GM23338 (cell line): Measurements from ENCODE around the gene CS. TPM values are rescaled to one million over a fixed set of nuclear protein-coding genes. Genes with fewer than 3 reads are reported as not detected.

Source experiments
- ATAC-seq: fragments of 200-7000 bp; cut with Tn5 transposase; 3 replicates; pipeline ENCODE4 v1.9.1; 2020
- DNase-seq: peaks from one replicate; pipeline ENCODE4 v3.0.0-alpha.2; 2015; ENCODE audit warnings: low spot score
- H2AFZ ChIP-seq: fragments of 200-600 bp; sonication (generic); 2 replicates; pipeline ENCODE4 v1.8.0; 2016; ENCODE audit warnings: antibody characterized with exemption, mild to moderate bottlenecking, moderate library complexity
- H3F3A ChIP-seq: fragments of 200-600 bp; sonication (generic); replicated peaks from 2 replicates; pipeline ENCODE4 v1.8.0; 2017; ENCODE audit warnings: antibody characterized with exemption, mixed run types, low read depth
- H3K27ac ChIP-seq: fragments of 200-600 bp; sonication (generic); 2 replicates; pipeline ENCODE4 v1.6.1; 2016; ENCODE audit warnings: low read depth
- H3K27me3 ChIP-seq: fragments of 200-600 bp; sonication (generic); 2 replicates; pipeline ENCODE4 v1.8.0; 2016; ENCODE audit warnings: mild to moderate bottlenecking, mixed run types, moderate library complexity; ENCODE audit not compliant: insufficient read depth
- H3K36me3 ChIP-seq: fragments of 200-600 bp; sonication (generic); 2 replicates; pipeline ENCODE4 v1.8.0; 2016; ENCODE audit warnings: mild to moderate bottlenecking; ENCODE audit not compliant: insufficient read depth
- H3K4me1 ChIP-seq: fragments of 200-600 bp; sonication (generic); 2 replicates; pipeline ENCODE4 v1.8.0; 2016; ENCODE audit warnings: mild to moderate bottlenecking, moderate library complexity; ENCODE audit not compliant: insufficient read depth
- H3K4me2 ChIP-seq: fragments of 200-600 bp; sonication (generic); 2 replicates; pipeline ENCODE4 v1.7.1; 2017; ENCODE audit warnings: mixed run types
- H3K4me3 ChIP-seq: fragments of 200-600 bp; sonication (generic); 2 replicates; pipeline ENCODE4 v1.6.1; 2016; ENCODE audit warnings: mixed run types
- H3K79me2 ChIP-seq: fragments of 200-600 bp; sonication (generic); replicated peaks from 2 replicates; pipeline ENCODE4 v1.8.0; 2017; ENCODE audit warnings: mild to moderate bottlenecking; ENCODE audit not compliant: insufficient read depth
- H3K9me2 ChIP-seq: fragments of 200-600 bp; sonication (generic); 2 replicates; pipeline ENCODE4 v1.8.0; 2017; ENCODE audit not compliant: insufficient read depth
- H4K20me1 ChIP-seq: fragments of 200-600 bp; sonication (generic); replicated peaks from 2 replicates; pipeline ENCODE4 v1.8.0; 2017; ENCODE audit warnings: mild to moderate bottlenecking; ENCODE audit not compliant: insufficient read depth
- H3K27ac Mint-ChIP-seq: 2 replicates; pipeline ENCODE4 v1.8.0; 2020; ENCODE audit warnings: inconsistent platforms, mild to moderate bottlenecking, moderate library complexity, mixed read lengths
- H3K27me3 Mint-ChIP-seq: 3 replicates; pipeline ENCODE4 v1.8.0; 2022; ENCODE audit warnings: low read depth, mild to moderate bottlenecking, moderate library complexity, mixed read lengths, inconsistent platforms; ENCODE audit not compliant: insufficient read depth, poor library complexity
- H3K36me3 Mint-ChIP-seq: 3 replicates; pipeline ENCODE4 v1.8.0; 2021; ENCODE audit warnings: low read depth, mild to moderate bottlenecking, inconsistent platforms, moderate library complexity, mixed read lengths
- H3K4me1 Mint-ChIP-seq: 3 replicates; pipeline ENCODE4 v1.8.0; 2020; ENCODE audit warnings: mild to moderate bottlenecking, inconsistent platforms, mixed read lengths
- H3K4me3 Mint-ChIP-seq: 3 replicates; pipeline ENCODE4 v1.8.0; 2021; ENCODE audit warnings: moderate library complexity, mild to moderate bottlenecking, inconsistent platforms, mixed read lengths
- H3K9me3 Mint-ChIP-seq: 3 replicates; pipeline ENCODE4 v1.8.0; 2020; ENCODE audit warnings: moderate library complexity, mild to moderate bottlenecking, inconsistent platforms, mixed read lengths
- CREB1 ChIP-seq: fragments of 250-450 bp; sonication (Bioruptor Pico); IDR thresholded peaks from 2 replicates; pipeline ENCODE4 v1.5.0; 2020; ENCODE audit warnings: low read depth, mild to moderate bottlenecking, moderate library complexity
- EZH2 ChIP-seq: fragments of 200-600 bp; sonication (generic); IDR thresholded peaks from one replicate; pipeline ENCODE4 v1.8.0; 2017; ENCODE audit warnings: antibody characterized with exemption, mild to moderate bottlenecking, low read depth; ENCODE audit not compliant: unreplicated experiment
- EZH2phosphoT487 ChIP-seq: fragments of 200-600 bp; sonication (generic); IDR thresholded peaks from one replicate; pipeline ENCODE4 v1.8.1; 2018; ENCODE audit warnings: antibody characterized with exemption; ENCODE audit not compliant: unreplicated experiment
- NANOG ChIP-seq: IDR thresholded peaks from 2 replicates; pipeline ENCODE4 v1.6.1; 2016; ENCODE audit warnings: antibody characterized with exemption, borderline replicate concordance
- polyA plus RNA-seq: library from polyadenylated mRNA; unstranded; fragments of >200 nt; fragmentation: Nextera tagmentation; extraction: Ambion mirVana; gene quantifications from 2 replicates; pipeline ENCODE4 v1.2.1, GENCODE V29; 2016
- total RNA-seq: library from RNA; depleted of rRNA; stranded (reverse); fragments of >200 nt; shearing (Covaris generic); gene quantifications from 2 replicates; pipeline ENCODE4 v1.2.3, GENCODE V29; 2014
- TF ChIP-seq, protein P1 (sequence below), 2 experiments: fragments of 200-600 bp in 1 of 2; sonication (generic) in 1 of 2; conservative IDR thresholded peaks; 2 replicates each; pipeline versions ENCODE4 v1.5.1 to v1.6.1; 2016 to 2017; ENCODE audit warnings: antibody characterized with exemption in 2 of 2, low read depth in 2 of 2, mild to moderate bottlenecking in 2 of 2, moderate library complexity in 1 of 2
- TF ChIP-seq, protein P2 (sequence below): IDR thresholded peaks from 2 replicates; pipeline ENCODE4 v1.6.1; 2016; ENCODE audit warnings: antibody characterized with exemption
- TF ChIP-seq, protein P3 (sequence below): fragments of 250-450 bp; sonication (Bioruptor Pico); IDR thresholded peaks from 2 replicates; pipeline ENCODE4 v1.5.0; 2020; ENCODE audit warnings: mild to moderate bottlenecking, moderate library complexity

Gene CS
- total and polyA plus RNA-seq, 2 experiments from 2014 or later = 63.3 to 166 TPM

DNA sequence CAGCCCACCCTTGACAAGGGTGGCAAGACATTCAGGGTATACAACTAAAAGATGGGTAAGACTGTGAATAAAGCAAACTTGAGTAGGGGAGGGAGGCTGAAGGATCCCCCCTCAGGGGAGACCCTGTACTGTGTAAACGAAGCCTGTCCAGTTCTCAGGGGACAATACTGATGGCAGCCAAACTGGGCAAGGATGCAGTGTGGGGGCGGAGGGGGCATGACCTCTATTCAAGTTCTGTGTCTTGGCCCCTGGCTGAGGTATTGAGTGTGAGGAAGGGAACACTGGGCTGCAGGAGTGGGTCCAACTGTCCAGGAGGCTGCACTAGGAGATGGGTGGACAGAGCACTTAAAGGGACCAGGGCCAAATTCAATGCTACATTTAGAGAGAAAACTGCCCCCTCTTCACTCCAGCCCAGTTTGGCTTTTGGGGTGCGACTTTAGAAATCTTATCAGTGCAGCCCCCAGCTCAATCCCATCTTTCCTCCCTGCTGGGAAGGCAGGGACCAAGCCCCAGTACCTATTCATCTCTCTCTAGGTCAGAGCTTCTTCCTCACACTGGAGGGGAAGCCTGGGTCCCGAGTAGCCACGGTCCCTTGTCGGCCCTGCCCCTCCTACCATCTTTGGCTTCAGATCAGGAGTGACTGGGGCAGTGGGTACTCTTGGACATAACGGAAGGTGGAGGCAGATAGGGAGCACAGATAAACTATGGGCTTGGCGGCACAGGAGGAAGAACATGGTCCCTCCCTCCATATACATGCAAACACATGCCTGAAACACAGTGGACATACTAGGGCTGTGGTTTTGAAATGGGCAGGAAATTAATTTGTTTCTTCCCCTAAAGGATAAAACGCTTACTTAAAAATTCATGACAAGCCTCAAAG, 58.5 kb downstream of the CS start (continued):
- TF ChIP-seq, protein P1, sequence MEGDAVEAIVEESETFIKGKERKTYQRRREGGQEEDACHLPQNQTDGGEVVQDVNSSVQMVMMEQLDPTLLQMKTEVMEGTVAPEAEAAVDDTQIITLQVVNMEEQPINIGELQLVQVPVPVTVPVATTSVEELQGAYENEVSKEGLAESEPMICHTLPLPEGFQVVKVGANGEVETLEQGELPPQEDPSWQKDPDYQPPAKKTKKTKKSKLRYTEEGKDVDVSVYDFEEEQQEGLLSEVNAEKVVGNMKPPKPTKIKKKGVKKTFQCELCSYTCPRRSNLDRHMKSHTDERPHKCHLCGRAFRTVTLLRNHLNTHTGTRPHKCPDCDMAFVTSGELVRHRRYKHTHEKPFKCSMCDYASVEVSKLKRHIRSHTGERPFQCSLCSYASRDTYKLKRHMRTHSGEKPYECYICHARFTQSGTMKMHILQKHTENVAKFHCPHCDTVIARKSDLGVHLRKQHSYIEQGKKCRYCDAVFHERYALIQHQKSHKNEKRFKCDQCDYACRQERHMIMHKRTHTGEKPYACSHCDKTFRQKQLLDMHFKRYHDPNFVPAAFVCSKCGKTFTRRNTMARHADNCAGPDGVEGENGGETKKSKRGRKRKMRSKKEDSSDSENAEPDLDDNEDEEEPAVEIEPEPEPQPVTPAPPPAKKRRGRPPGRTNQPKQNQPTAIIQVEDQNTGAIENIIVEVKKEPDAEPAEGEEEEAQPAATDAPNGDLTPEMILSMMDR (conservative IDR thresholded peaks at IDR 0.05; ENCODE audit: low read depth in 2 of 2) = no peak
- TF ChIP-seq CREB1 (CRISPR knock-in tag) (no peak), NANOG (no peak), EZH2 (no peak), EZH2phosphoT487 (no peak)
- TF ChIP-seq, protein P2, sequence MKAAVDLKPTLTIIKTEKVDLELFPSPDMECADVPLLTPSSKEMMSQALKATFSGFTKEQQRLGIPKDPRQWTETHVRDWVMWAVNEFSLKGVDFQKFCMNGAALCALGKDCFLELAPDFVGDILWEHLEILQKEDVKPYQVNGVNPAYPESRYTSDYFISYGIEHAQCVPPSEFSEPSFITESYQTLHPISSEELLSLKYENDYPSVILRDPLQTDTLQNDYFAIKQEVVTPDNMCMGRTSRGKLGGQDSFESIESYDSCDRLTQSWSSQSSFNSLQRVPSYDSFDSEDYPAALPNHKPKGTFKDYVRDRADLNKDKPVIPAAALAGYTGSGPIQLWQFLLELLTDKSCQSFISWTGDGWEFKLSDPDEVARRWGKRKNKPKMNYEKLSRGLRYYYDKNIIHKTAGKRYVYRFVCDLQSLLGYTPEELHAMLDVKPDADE = no peak

DNA sequence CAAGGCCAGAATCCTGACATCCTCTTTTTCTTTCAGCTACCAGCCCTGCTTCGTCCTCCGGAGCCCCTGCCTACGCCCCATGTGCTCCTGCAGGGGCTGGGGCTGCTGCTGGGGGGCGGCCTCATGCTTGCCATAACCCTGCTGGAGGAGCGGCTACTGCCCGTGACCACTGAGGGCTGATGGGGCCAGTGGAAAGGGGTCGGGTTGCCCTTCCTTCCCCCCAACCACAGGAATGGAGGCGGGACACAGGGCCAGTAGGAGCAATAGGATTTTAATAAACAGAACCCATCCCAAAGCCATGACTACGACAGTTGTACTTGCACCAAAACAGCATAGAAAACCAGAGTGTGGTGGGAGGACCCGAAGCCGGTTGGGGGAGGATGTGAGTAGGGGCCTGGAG, 62.6 kb downstream of the CS start:
- ATAC-seq (peak; percentile 69), DNase-seq (peak; percentile 53)
- no peak overlapping the region for H3K4me3 ChIP-seq
- no peaks in the 10 kb centered on the region for H3K4me1 ChIP-seq
- H3K27me3 ChIP-seq = peaks cover 4% of the 10 kb centered on the region; the same call in 1 of the 2 replicates
- Mint-ChIP-seq H3K4me1 (peaks cover 10% of the 10 kb centered on the region; the same call in 2 of the 3 replicates), H3K27ac (0 out of 2 replicates have a peak overlapping the region, but pooled peaks have one; percentile 57), H3K9me3 (no peaks in the 10 kb centered on the region), H3K27me3 (peaks cover 22% of the 10 kb centered on the region), H3K36me3 (peaks cover 20% of the 10 kb centered on the region), H3K4me3 (no peak overlapping the region)
- peaks cover 17% of the 10 kb centered on the region; the same call in 1 of the 2 replicates for H3K36me3 ChIP-seq
- H3F3A ChIP-seq = peaks cover 4% of the 10 kb centered on the region; the same call in 1 of the 2 replicates
- no peaks in the 10 kb centered on the region for H3K79me2 ChIP-seq
- H2AFZ ChIP-seq = no peak overlapping the region
- H3K27ac ChIP-seq = no peak overlapping the region
- peaks cover 7% of the 10 kb centered on the region; the same call in 1 of the 2 replicates for H4K20me1 ChIP-seq
- H3K4me2 ChIP-seq = no peak overlapping the region
- H3K9me2 ChIP-seq = no peaks in the 10 kb centered on the region
- TF ChIP-seq, protein P2 = no peak
- TF ChIP-seq EZH2 (no peak), NANOG (no peak)
- TF ChIP-seq, protein P3, sequence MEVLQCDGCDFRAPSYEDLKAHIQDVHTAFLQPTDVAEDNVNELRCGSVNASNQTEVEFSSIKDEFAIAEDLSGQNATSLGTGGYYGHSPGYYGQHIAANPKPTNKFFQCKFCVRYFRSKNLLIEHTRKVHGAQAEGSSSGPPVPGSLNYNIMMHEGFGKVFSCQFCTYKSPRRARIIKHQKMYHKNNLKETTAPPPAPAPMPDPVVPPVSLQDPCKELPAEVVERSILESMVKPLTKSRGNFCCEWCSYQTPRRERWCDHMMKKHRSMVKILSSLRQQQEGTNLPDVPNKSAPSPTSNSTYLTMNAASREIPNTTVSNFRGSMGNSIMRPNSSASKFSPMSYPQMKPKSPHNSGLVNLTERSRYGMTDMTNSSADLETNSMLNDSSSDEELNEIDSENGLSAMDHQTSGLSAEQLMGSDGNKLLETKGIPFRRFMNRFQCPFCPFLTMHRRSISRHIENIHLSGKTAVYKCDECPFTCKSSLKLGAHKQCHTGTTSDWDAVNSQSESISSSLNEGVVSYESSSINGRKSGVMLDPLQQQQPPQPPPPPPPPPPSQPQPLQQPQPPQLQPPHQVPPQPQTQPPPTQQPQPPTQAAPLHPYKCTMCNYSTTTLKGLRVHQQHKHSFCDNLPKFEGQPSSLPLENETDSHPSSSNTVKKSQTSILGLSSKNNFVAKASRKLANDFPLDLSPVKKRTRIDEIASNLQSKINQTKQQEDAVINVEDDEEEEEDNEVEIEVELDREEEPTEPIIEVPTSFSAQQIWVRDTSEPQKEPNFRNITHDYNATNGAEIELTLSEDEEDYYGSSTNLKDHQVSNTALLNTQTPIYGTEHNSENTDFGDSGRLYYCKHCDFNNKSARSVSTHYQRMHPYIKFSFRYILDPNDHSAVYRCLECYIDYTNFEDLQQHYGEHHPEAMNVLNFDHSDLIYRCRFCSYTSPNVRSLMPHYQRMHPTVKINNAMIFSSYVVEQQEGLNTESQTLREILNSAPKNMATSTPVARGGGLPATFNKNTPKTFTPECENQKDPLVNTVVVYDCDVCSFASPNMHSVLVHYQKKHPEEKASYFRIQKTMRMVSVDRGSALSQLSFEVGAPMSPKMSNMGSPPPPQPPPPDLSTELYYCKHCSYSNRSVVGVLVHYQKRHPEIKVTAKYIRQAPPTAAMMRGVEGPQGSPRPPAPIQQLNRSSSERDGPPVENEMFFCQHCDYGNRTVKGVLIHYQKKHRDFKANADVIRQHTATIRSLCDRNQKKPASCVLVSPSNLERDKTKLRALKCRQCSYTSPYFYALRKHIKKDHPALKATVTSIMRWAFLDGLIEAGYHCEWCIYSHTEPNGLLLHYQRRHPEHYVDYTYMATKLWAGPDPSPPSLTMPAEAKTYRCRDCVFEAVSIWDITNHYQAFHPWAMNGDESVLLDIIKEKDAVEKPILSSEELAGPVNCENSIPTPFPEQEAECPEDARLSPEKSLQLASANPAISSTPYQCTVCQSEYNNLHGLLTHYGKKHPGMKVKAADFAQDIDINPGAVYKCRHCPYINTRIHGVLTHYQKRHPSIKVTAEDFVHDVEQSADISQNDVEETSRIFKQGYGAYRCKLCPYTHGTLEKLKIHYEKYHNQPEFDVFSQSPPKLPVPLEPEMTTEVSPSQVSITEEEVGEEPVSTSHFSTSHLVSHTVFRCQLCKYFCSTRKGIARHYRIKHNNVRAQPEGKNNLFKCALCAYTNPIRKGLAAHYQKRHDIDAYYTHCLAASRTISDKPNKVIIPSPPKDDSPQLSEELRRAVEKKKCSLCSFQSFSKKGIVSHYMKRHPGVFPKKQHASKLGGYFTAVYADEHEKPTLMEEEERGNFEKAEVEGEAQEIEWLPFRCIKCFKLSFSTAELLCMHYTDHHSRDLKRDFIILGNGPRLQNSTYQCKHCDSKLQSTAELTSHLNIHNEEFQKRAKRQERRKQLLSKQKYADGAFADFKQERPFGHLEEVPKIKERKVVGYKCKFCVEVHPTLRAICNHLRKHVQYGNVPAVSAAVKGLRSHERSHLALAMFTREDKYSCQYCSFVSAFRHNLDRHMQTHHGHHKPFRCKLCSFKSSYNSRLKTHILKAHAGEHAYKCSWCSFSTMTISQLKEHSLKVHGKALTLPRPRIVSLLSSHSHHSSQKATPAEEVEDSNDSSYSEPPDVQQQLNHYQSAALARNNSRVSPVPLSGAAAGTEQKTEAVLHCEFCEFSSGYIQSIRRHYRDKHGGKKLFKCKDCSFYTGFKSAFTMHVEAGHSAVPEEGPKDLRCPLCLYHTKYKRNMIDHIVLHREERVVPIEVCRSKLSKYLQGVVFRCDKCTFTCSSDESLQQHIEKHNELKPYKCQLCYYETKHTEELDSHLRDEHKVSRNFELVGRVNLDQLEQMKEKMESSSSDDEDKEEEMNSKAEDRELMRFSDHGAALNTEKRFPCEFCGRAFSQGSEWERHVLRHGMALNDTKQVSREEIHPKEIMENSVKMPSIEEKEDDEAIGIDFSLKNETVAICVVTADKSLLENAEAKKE (CRISPR knock-in tag) = no peak
- TF ChIP-seq, protein P1 (conservative IDR thresholded peaks at IDR 0.05; ENCODE audit: low read depth in 2 of 2) = no peak
